Neuronal stem cell (in vitro differentiated cells): ENCODE measurements around the gene MRAS.

Source experiments
- DNase-seq: peaks from one replicate; pipeline ENCODE4 v3.0.0-alpha.2; 2013; ENCODE audit warnings: low spot score
- H2AFZ ChIP-seq: one replicate; pipeline ENCODE4 v1.6.1; 2013; ENCODE audit warnings: mild to moderate bottlenecking, low read length, inconsistent platforms
- H2AK5ac ChIP-seq: 2 replicates; pipeline ENCODE4 v1.6.1; 2013; ENCODE audit warnings: low read depth, mild to moderate bottlenecking, inconsistent platforms, low read length, moderate library complexity, mixed read lengths
- H2BK120ac ChIP-seq: 2 replicates; pipeline ENCODE4 v1.6.1; 2013; ENCODE audit warnings: low read depth, mild to moderate bottlenecking, inconsistent platforms, low read length, moderate library complexity, mixed read lengths
- H2BK12ac ChIP-seq: one replicate; pipeline ENCODE4 v1.6.1; 2013; ENCODE audit warnings: low read length, inconsistent platforms
- H2BK15ac ChIP-seq: 2 replicates; pipeline ENCODE4 v1.6.1; 2013; ENCODE audit warnings: mild to moderate bottlenecking, low read length, inconsistent platforms, mixed read lengths
- H2BK5ac ChIP-seq: one replicate; pipeline ENCODE4 v1.6.1; 2013; ENCODE audit warnings: inconsistent platforms, mild to moderate bottlenecking, low read length, moderate library complexity
- H3K14ac ChIP-seq: one replicate; pipeline ENCODE4 v1.6.1; 2013; ENCODE audit warnings: low read length, inconsistent platforms
- H3K18ac ChIP-seq: 2 replicates; pipeline ENCODE4 v1.6.1; 2013; ENCODE audit warnings: low read length, inconsistent platforms
- H3K23ac ChIP-seq: 2 replicates; pipeline ENCODE4 v1.6.1; 2013; ENCODE audit warnings: low read depth, mild to moderate bottlenecking, mixed read lengths, low read length, inconsistent platforms; ENCODE audit not compliant: poor library complexity
- H3K27ac ChIP-seq: replicated peaks from 3 replicates; pipeline ENCODE4 v1.5.1; 2013; ENCODE audit warnings: low read length, inconsistent platforms
- H3K27me3 ChIP-seq, 3 experiments: 2 replicates each; pipeline ENCODE4 v1.6.1; 2013; ENCODE audit warnings: low read length in 3 of 3, mild to moderate bottlenecking in 2 of 3, inconsistent platforms in 1 of 3, low read depth in 1 of 3, mixed read lengths in 1 of 3, moderate library complexity in 1 of 3; ENCODE audit not compliant: control insufficient read depth in 3 of 3, insufficient read depth in 3 of 3
- H3K36me3 ChIP-seq, 2 donors: replicated peaks in 1 of 2; 2 replicates each; pipeline ENCODE4 v1.6.1; 2013; ENCODE audit warnings: low read length in 2 of 2; ENCODE audit not compliant: control insufficient read depth in 2 of 2, insufficient read depth in 2 of 2
- H3K4ac ChIP-seq: 2 replicates; pipeline ENCODE4 v1.6.1; 2013; ENCODE audit warnings: inconsistent platforms, mild to moderate bottlenecking, low read length, moderate library complexity
- H3K4me1 ChIP-seq, 2 donors: 1 replicate in 1 of 2; 2 replicates in 1 of 2; pipeline ENCODE4 v1.6.1; 2013; ENCODE audit warnings: low read length in 2 of 2, low read depth in 1 of 2; ENCODE audit not compliant: control insufficient read depth in 2 of 2, insufficient read depth in 1 of 2
- H3K4me2 ChIP-seq: one replicate; pipeline ENCODE4 v1.6.1; 2013; ENCODE audit warnings: mild to moderate bottlenecking, low read length, inconsistent platforms; ENCODE audit not compliant: insufficient read depth, poor library complexity, severe bottlenecking
- H3K4me3 ChIP-seq, 2 donors: 2 replicates each; pipeline ENCODE4 v1.5.1; 2013; ENCODE audit warnings: low read length in 2 of 2, mild to moderate bottlenecking in 2 of 2, inconsistent platforms in 1 of 2, moderate library complexity in 1 of 2
- H3K79me1 ChIP-seq: one replicate; pipeline ENCODE4 v1.6.1; 2013; ENCODE audit warnings: low read depth, mild to moderate bottlenecking, inconsistent platforms, low read length, moderate library complexity
- H3K9ac ChIP-seq: one replicate; pipeline ENCODE4 v1.6.1; 2013; ENCODE audit warnings: mild to moderate bottlenecking, low read depth, low read length, inconsistent platforms; ENCODE audit not compliant: poor library complexity
- H3K9me3 ChIP-seq, 2 donors: replicated peaks in 1 of 2; 2 replicates each; pipeline versions ENCODE3 to v1.6.1; 2013; ENCODE audit warnings: low read length in 2 of 2, mild to moderate bottlenecking in 2 of 2, inconsistent platforms in 1 of 2, low read depth in 1 of 2, mixed read lengths in 1 of 2, moderate library complexity in 1 of 2; ENCODE audit not compliant: control insufficient read depth in 2 of 2, insufficient read depth in 1 of 2
- H4K8ac ChIP-seq: one replicate; pipeline ENCODE4 v1.6.1; 2013; ENCODE audit warnings: low read depth, mild to moderate bottlenecking, inconsistent platforms, low read length, moderate library complexity
- H4K91ac ChIP-seq: one replicate; pipeline ENCODE4 v1.6.1; 2013; ENCODE audit warnings: low read length, low read depth, mild to moderate bottlenecking, inconsistent platforms; ENCODE audit not compliant: poor library complexity
- WGBS, 2 donors: extraction: QIAGEN DNeasy Blood & Tissue Kit; methylation state at CpG; one replicate each; pipeline ENCODE4 v1.1.7; 2013; ENCODE audit warnings: missing lambda C conversion rate in 2 of 2, mixed read lengths in 1 of 2; ENCODE audit not compliant: insufficient read length in 2 of 2, insufficient replicate concordance in 1 of 2; ENCODE audit errors: extremely low coverage in 2 of 2; 5-methylcytosine and 5-hydroxymethylcytosine counted together

MRAS gene

GRCh38 chr3:138308783-138309182 is 39.6 kb upstream of the MRAS start:
- H3K9ac ChIP-seq, result no peak overlapping the region

GRCh38 chr3:138310494-138310893 is 37.9 kb upstream of the MRAS start:
- no peak overlapping the region for H2AK5ac ChIP-seq
- H3K23ac ChIP-seq, result no peak overlapping the region
- H4K91ac ChIP-seq, result no peak overlapping the region
- H3K79me1 ChIP-seq, result no peaks in the 10 kb centered on the region
- no peak overlapping the region for H2AFZ ChIP-seq
- no peak overlapping the region for H2BK5ac ChIP-seq
- peaks cover 4 to 7% of the 10 kb centered on the region in 2 donors for H3K9me3 ChIP-seq
- DNase-seq, result no peak
- H3K4me1 ChIP-seq, result no peaks in the 10 kb centered on the region
- no peak overlapping the region for H3K14ac ChIP-seq
- no peaks in the 10 kb centered on the region for H3K36me3 ChIP-seq
- H2BK120ac ChIP-seq, result no peak overlapping the region
- H2BK12ac ChIP-seq, result no peak overlapping the region
- peaks cover 0 to 8% (median 0%) of the 10 kb centered on the region in 3 experiments for H3K27me3 ChIP-seq
- H3K4me3 ChIP-seq, result no peak overlapping the region
- no peak overlapping the region for H3K9ac ChIP-seq
- H3K4ac ChIP-seq, result no peak overlapping the region
- H4K8ac ChIP-seq, result no peak overlapping the region
- WGBS, 2 donors, result no CpG with 5 or more reads among the region's 4 CpGs
- no peak overlapping the region for H3K4me2 ChIP-seq
- H3K27ac ChIP-seq, result no peak overlapping the region
- no peak overlapping the region for H2BK15ac ChIP-seq
- H3K18ac ChIP-seq, result no peak overlapping the region

More at GRCh38 chr3:138308783-138309182, 39.6 kb upstream of the MRAS start:
- Histone ChIP-seq H3K9me3 (peaks cover 4 to 7% of the 10 kb centered on the region in 2 donors), H3K4me3 (no peak overlapping the region), H3K4me1 (no peaks in the 10 kb centered on the region), H4K91ac (no peak overlapping the region), H2BK5ac (no peak overlapping the region), H3K27ac (no peak overlapping the region), H3K79me1 (no peaks in the 10 kb centered on the region), H3K14ac (no peak overlapping the region), H3K4ac (no peak overlapping the region), H3K27me3 (peaks cover 0 to 8% (median 0%) of the 10 kb centered on the region in 3 experiments), H3K4me2 (no peak overlapping the region), H2BK15ac (no peak overlapping the region), H3K18ac (no peak overlapping the region), H2BK120ac (no peak overlapping the region), H2AFZ (no peak overlapping the region), H3K36me3 (no peaks in the 10 kb centered on the region), H2BK12ac (no peak overlapping the region), H4K8ac (no peak overlapping the region), H2AK5ac (no peak overlapping the region), H3K23ac (no peak overlapping the region)
- no peak for DNase-seq

GRCh38 chr3:138314751-138315150 is 33.6 kb upstream of the MRAS start:
- Histone ChIP-seq H3K36me3 (no peaks in the 10 kb centered on the region), H3K4me1 (no peaks in the 10 kb centered on the region), H3K4me3 (no peak overlapping the region), H4K91ac (no peak overlapping the region), H3K27ac (no peak overlapping the region), H2BK5ac (no peak overlapping the region), H3K79me1 (no peaks in the 10 kb centered on the region), H3K9me3 (no peaks in the 10 kb centered on the region), H2BK12ac (no peak overlapping the region), H3K4ac (no peak overlapping the region), H3K9ac (no peak overlapping the region), H3K14ac (no peak overlapping the region), H3K23ac (no peak overlapping the region), H3K4me2 (no peak overlapping the region), H3K27me3 (peaks cover 0 to 16% (median 0%) of the 10 kb centered on the region in 3 experiments), H3K18ac (no peak overlapping the region), H2AFZ (no peak overlapping the region), H4K8ac (no peak overlapping the region), H2BK15ac (no peak overlapping the region), H2AK5ac (no peak overlapping the region), H2BK120ac (no peak overlapping the region)
- no peak for DNase-seq
- no CpG with 5 or more reads among the region's 1 CpG for WGBS, 2 donors

GRCh38 chr3:138317687-138318086 is 30.7 kb upstream of the MRAS start:
- Histone ChIP-seq H3K9me3 (no peaks in the 10 kb centered on the region), H2BK12ac (no peak overlapping the region), H2BK5ac (no peak overlapping the region), H3K18ac (no peak overlapping the region), H3K4ac (no peak overlapping the region), H3K23ac (no peak overlapping the region), H3K27me3 (peaks cover 0 to 11% (median 0%) of the 10 kb centered on the region in 3 experiments), H2BK120ac (no peak overlapping the region), H3K4me3 (no peak overlapping the region), H2AFZ (no peak overlapping the region), H4K91ac (no peak overlapping the region), H3K27ac (no peak overlapping the region), H3K4me2 (no peak overlapping the region), H3K14ac (no peak overlapping the region), H3K4me1 (peaks cover 2 to 4% of the 10 kb centered on the region in 2 donors), H2BK15ac (no peak overlapping the region), H4K8ac (no peak overlapping the region), H3K79me1 (no peaks in the 10 kb centered on the region), H3K36me3 (no peaks in the 10 kb centered on the region), H3K9ac (no peak overlapping the region), H2AK5ac (no peak overlapping the region)
- no CpG with 5 or more reads among the region's 1 CpG for WGBS, 2 donors
- DNase-seq, result no peak
